Testis (tissue), 2 donors: ENCODE measurements around the gene SBF1.

Source experiments
- POLR2A ChIP-seq: fragments of 450-650 bp; IDR thresholded peaks from one replicate; pipeline ENCODE4 v1.6.1; 2017; ENCODE audit warnings: antibody characterized with exemption, mild to moderate bottlenecking, moderate library complexity
- TF ChIP-seq, protein P1 (sequence below), 3 experiments: fragments of 450-650 bp in 2 of 3; fragments of 200-600 bp in 1 of 3; sonication (generic) in 1 of 3; IDR thresholded peaks; one replicate each; pipeline ENCODE4 v1.5.1; 2016 to 2019; ENCODE audit warnings: antibody characterized with exemption in 3 of 3, mild to moderate bottlenecking in 2 of 3, moderate library complexity in 1 of 3

- TF ChIP-seq, protein P1, sequence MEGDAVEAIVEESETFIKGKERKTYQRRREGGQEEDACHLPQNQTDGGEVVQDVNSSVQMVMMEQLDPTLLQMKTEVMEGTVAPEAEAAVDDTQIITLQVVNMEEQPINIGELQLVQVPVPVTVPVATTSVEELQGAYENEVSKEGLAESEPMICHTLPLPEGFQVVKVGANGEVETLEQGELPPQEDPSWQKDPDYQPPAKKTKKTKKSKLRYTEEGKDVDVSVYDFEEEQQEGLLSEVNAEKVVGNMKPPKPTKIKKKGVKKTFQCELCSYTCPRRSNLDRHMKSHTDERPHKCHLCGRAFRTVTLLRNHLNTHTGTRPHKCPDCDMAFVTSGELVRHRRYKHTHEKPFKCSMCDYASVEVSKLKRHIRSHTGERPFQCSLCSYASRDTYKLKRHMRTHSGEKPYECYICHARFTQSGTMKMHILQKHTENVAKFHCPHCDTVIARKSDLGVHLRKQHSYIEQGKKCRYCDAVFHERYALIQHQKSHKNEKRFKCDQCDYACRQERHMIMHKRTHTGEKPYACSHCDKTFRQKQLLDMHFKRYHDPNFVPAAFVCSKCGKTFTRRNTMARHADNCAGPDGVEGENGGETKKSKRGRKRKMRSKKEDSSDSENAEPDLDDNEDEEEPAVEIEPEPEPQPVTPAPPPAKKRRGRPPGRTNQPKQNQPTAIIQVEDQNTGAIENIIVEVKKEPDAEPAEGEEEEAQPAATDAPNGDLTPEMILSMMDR (IDR thresholded peaks at IDR 0.05) = no peak
- no peak for TF ChIP-seq POLR2A
These were observed 32.0 kb upstream of the SBF1 start for GRCh38 chr22:50506611-50507420.
